GM23338 (cell line): ENCODE results near the gene PARD6B. TPM values are rescaled to one million over a fixed set of nuclear protein-coding genes. Genes with fewer than 3 reads are reported as not detected.

Experiments
- ATAC-seq: fragments of 200-7000 bp; cut with Tn5 transposase; 3 replicates; pipeline ENCODE4 v1.9.1; 2020
- DNase-seq: peaks from one replicate; pipeline ENCODE4 v3.0.0-alpha.2; 2015; ENCODE audit warnings: low spot score
- H2AFZ ChIP-seq: fragments of 200-600 bp; sonication (generic); 2 replicates; pipeline ENCODE4 v1.8.0; 2016; ENCODE audit warnings: antibody characterized with exemption, mild to moderate bottlenecking, moderate library complexity
- H3F3A ChIP-seq: fragments of 200-600 bp; sonication (generic); replicated peaks from 2 replicates; pipeline ENCODE4 v1.8.0; 2017; ENCODE audit warnings: antibody characterized with exemption, mixed run types, low read depth
- H3K27ac ChIP-seq: fragments of 200-600 bp; sonication (generic); 2 replicates; pipeline ENCODE4 v1.6.1; 2016; ENCODE audit warnings: low read depth
- H3K27me3 ChIP-seq: fragments of 200-600 bp; sonication (generic); 2 replicates; pipeline ENCODE4 v1.8.0; 2016; ENCODE audit warnings: mild to moderate bottlenecking, mixed run types, moderate library complexity; ENCODE audit not compliant: insufficient read depth
- H3K36me3 ChIP-seq: fragments of 200-600 bp; sonication (generic); 2 replicates; pipeline ENCODE4 v1.8.0; 2016; ENCODE audit warnings: mild to moderate bottlenecking; ENCODE audit not compliant: insufficient read depth
- H3K4me1 ChIP-seq: fragments of 200-600 bp; sonication (generic); 2 replicates; pipeline ENCODE4 v1.8.0; 2016; ENCODE audit warnings: mild to moderate bottlenecking, moderate library complexity; ENCODE audit not compliant: insufficient read depth
- H3K4me2 ChIP-seq: fragments of 200-600 bp; sonication (generic); 2 replicates; pipeline ENCODE4 v1.7.1; 2017; ENCODE audit warnings: mixed run types
- H3K4me3 ChIP-seq: fragments of 200-600 bp; sonication (generic); 2 replicates; pipeline ENCODE4 v1.6.1; 2016; ENCODE audit warnings: mixed run types
- H3K79me2 ChIP-seq: fragments of 200-600 bp; sonication (generic); replicated peaks from 2 replicates; pipeline ENCODE4 v1.8.0; 2017; ENCODE audit warnings: mild to moderate bottlenecking; ENCODE audit not compliant: insufficient read depth
- H3K9me2 ChIP-seq: fragments of 200-600 bp; sonication (generic); 2 replicates; pipeline ENCODE4 v1.8.0; 2017; ENCODE audit not compliant: insufficient read depth
- H4K20me1 ChIP-seq: fragments of 200-600 bp; sonication (generic); replicated peaks from 2 replicates; pipeline ENCODE4 v1.8.0; 2017; ENCODE audit warnings: mild to moderate bottlenecking; ENCODE audit not compliant: insufficient read depth
- H3K27ac Mint-ChIP-seq: 2 replicates; pipeline ENCODE4 v1.8.0; 2020; ENCODE audit warnings: inconsistent platforms, mild to moderate bottlenecking, moderate library complexity, mixed read lengths
- H3K27me3 Mint-ChIP-seq: 3 replicates; pipeline ENCODE4 v1.8.0; 2022; ENCODE audit warnings: low read depth, mild to moderate bottlenecking, moderate library complexity, mixed read lengths, inconsistent platforms; ENCODE audit not compliant: insufficient read depth, poor library complexity
- H3K36me3 Mint-ChIP-seq: 3 replicates; pipeline ENCODE4 v1.8.0; 2021; ENCODE audit warnings: low read depth, mild to moderate bottlenecking, inconsistent platforms, moderate library complexity, mixed read lengths
- H3K4me1 Mint-ChIP-seq: 3 replicates; pipeline ENCODE4 v1.8.0; 2020; ENCODE audit warnings: mild to moderate bottlenecking, inconsistent platforms, mixed read lengths
- H3K4me3 Mint-ChIP-seq: 3 replicates; pipeline ENCODE4 v1.8.0; 2021; ENCODE audit warnings: moderate library complexity, mild to moderate bottlenecking, inconsistent platforms, mixed read lengths
- H3K9me3 Mint-ChIP-seq: 3 replicates; pipeline ENCODE4 v1.8.0; 2020; ENCODE audit warnings: moderate library complexity, mild to moderate bottlenecking, inconsistent platforms, mixed read lengths
- CREB1 ChIP-seq: fragments of 250-450 bp; sonication (Bioruptor Pico); IDR thresholded peaks from 2 replicates; pipeline ENCODE4 v1.5.0; 2020; ENCODE audit warnings: low read depth, mild to moderate bottlenecking, moderate library complexity
- EZH2 ChIP-seq: fragments of 200-600 bp; sonication (generic); IDR thresholded peaks from one replicate; pipeline ENCODE4 v1.8.0; 2017; ENCODE audit warnings: antibody characterized with exemption, mild to moderate bottlenecking, low read depth; ENCODE audit not compliant: unreplicated experiment
- EZH2phosphoT487 ChIP-seq: fragments of 200-600 bp; sonication (generic); IDR thresholded peaks from one replicate; pipeline ENCODE4 v1.8.1; 2018; ENCODE audit warnings: antibody characterized with exemption; ENCODE audit not compliant: unreplicated experiment
- JUNB ChIP-seq: IDR thresholded peaks from one replicate; pipeline ENCODE4 v1.6.1; 2016; ENCODE audit warnings: antibody characterized with exemption; ENCODE audit not compliant: unreplicated experiment
- NANOG ChIP-seq: IDR thresholded peaks from 2 replicates; pipeline ENCODE4 v1.6.1; 2016; ENCODE audit warnings: antibody characterized with exemption, borderline replicate concordance
- POLR2AphosphoS5 ChIP-seq: IDR thresholded peaks from 2 replicates; pipeline ENCODE4 v1.6.1; 2016; ENCODE audit warnings: antibody characterized with exemption, low read depth
- REST ChIP-seq: IDR thresholded peaks from one replicate; pipeline ENCODE4 v1.6.1; 2018; ENCODE audit warnings: antibody characterized with exemption; ENCODE audit not compliant: unreplicated experiment
- STAT1 ChIP-seq: IDR thresholded peaks from one replicate; pipeline ENCODE4 v1.6.1; 2016; ENCODE audit warnings: antibody characterized with exemption; ENCODE audit not compliant: unreplicated experiment
- ZNF114 ChIP-seq: fragments of 250-450 bp; sonication (Bioruptor Pico); IDR thresholded peaks from 2 replicates; pipeline ENCODE4 v1.5.0; 2020; ENCODE audit warnings: mild to moderate bottlenecking, moderate library complexity
- ZNF331 ChIP-seq: fragments of 250-450 bp; sonication (Bioruptor Pico); IDR thresholded peaks from 2 replicates; pipeline ENCODE4 v1.5.0; 2020; ENCODE audit warnings: low read depth, mild to moderate bottlenecking, moderate library complexity
- polyA plus RNA-seq: library from polyadenylated mRNA; unstranded; fragments of >200 nt; fragmentation: Nextera tagmentation; extraction: Ambion mirVana; gene quantifications from 2 replicates; pipeline ENCODE4 v1.2.1, GENCODE V29; 2016
- total RNA-seq: library from RNA; depleted of rRNA; stranded (reverse); fragments of >200 nt; shearing (Covaris generic); gene quantifications from 2 replicates; pipeline ENCODE4 v1.2.3, GENCODE V29; 2014
- TF ChIP-seq, protein P1 (sequence below): IDR thresholded peaks from 2 replicates; pipeline ENCODE4 v1.6.1; 2016; ENCODE audit warnings: antibody characterized with exemption
- TF ChIP-seq, protein P2 (sequence below): fragments of 250-450 bp; sonication (Bioruptor Pico); IDR thresholded peaks from 2 replicates; pipeline ENCODE4 v1.5.0; 2020; ENCODE audit warnings: mild to moderate bottlenecking, moderate library complexity
- TF ChIP-seq, protein P3 (sequence below), 2 experiments: fragments of 200-600 bp in 1 of 2; sonication (generic) in 1 of 2; conservative IDR thresholded peaks; 2 replicates each; pipeline versions ENCODE4 v1.5.1 to v1.6.1; 2016 to 2017; ENCODE audit warnings: antibody characterized with exemption in 2 of 2, low read depth in 2 of 2, mild to moderate bottlenecking in 2 of 2, moderate library complexity in 1 of 2

Gene PARD6B
- total and polyA plus RNA-seq, 2 experiments from 2014 or later = 23.5 to 29.2 TPM

- Mint-ChIP-seq H3K9me3 (no peaks in the 10 kb centered on the region; the same call in 2 of the 3 replicates), H3K36me3 (no peaks in the 10 kb centered on the region), H3K4me3 (no peak overlapping the region), H3K4me1 (peaks cover 18% of the 10 kb centered on the region), H3K27me3 (peaks cover 20% of the 10 kb centered on the region), H3K27ac (no peak overlapping the region)
- H3K79me2 ChIP-seq = no peaks in the 10 kb centered on the region
- H4K20me1 ChIP-seq = no peaks in the 10 kb centered on the region
- H3K4me2 ChIP-seq = no peak overlapping the region
- H3K4me1 ChIP-seq = peaks cover 5% of the 10 kb centered on the region; the same call in 1 of the 2 replicates
- no peak overlapping the region for H3K4me3 ChIP-seq
- TF ChIP-seq NANOG (no peak), REST (no peak), EZH2 (no peak), ZNF331 (CRISPR knock-in tag) (no peak), EZH2phosphoT487 (no peak), JUNB (no peak), STAT1 (no peak), CREB1 (CRISPR knock-in tag) (no peak), ZNF114 (CRISPR knock-in tag) (no peak), POLR2AphosphoS5 (no peak)
- TF ChIP-seq, protein P1, sequence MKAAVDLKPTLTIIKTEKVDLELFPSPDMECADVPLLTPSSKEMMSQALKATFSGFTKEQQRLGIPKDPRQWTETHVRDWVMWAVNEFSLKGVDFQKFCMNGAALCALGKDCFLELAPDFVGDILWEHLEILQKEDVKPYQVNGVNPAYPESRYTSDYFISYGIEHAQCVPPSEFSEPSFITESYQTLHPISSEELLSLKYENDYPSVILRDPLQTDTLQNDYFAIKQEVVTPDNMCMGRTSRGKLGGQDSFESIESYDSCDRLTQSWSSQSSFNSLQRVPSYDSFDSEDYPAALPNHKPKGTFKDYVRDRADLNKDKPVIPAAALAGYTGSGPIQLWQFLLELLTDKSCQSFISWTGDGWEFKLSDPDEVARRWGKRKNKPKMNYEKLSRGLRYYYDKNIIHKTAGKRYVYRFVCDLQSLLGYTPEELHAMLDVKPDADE = no peak
- TF ChIP-seq, protein P2, sequence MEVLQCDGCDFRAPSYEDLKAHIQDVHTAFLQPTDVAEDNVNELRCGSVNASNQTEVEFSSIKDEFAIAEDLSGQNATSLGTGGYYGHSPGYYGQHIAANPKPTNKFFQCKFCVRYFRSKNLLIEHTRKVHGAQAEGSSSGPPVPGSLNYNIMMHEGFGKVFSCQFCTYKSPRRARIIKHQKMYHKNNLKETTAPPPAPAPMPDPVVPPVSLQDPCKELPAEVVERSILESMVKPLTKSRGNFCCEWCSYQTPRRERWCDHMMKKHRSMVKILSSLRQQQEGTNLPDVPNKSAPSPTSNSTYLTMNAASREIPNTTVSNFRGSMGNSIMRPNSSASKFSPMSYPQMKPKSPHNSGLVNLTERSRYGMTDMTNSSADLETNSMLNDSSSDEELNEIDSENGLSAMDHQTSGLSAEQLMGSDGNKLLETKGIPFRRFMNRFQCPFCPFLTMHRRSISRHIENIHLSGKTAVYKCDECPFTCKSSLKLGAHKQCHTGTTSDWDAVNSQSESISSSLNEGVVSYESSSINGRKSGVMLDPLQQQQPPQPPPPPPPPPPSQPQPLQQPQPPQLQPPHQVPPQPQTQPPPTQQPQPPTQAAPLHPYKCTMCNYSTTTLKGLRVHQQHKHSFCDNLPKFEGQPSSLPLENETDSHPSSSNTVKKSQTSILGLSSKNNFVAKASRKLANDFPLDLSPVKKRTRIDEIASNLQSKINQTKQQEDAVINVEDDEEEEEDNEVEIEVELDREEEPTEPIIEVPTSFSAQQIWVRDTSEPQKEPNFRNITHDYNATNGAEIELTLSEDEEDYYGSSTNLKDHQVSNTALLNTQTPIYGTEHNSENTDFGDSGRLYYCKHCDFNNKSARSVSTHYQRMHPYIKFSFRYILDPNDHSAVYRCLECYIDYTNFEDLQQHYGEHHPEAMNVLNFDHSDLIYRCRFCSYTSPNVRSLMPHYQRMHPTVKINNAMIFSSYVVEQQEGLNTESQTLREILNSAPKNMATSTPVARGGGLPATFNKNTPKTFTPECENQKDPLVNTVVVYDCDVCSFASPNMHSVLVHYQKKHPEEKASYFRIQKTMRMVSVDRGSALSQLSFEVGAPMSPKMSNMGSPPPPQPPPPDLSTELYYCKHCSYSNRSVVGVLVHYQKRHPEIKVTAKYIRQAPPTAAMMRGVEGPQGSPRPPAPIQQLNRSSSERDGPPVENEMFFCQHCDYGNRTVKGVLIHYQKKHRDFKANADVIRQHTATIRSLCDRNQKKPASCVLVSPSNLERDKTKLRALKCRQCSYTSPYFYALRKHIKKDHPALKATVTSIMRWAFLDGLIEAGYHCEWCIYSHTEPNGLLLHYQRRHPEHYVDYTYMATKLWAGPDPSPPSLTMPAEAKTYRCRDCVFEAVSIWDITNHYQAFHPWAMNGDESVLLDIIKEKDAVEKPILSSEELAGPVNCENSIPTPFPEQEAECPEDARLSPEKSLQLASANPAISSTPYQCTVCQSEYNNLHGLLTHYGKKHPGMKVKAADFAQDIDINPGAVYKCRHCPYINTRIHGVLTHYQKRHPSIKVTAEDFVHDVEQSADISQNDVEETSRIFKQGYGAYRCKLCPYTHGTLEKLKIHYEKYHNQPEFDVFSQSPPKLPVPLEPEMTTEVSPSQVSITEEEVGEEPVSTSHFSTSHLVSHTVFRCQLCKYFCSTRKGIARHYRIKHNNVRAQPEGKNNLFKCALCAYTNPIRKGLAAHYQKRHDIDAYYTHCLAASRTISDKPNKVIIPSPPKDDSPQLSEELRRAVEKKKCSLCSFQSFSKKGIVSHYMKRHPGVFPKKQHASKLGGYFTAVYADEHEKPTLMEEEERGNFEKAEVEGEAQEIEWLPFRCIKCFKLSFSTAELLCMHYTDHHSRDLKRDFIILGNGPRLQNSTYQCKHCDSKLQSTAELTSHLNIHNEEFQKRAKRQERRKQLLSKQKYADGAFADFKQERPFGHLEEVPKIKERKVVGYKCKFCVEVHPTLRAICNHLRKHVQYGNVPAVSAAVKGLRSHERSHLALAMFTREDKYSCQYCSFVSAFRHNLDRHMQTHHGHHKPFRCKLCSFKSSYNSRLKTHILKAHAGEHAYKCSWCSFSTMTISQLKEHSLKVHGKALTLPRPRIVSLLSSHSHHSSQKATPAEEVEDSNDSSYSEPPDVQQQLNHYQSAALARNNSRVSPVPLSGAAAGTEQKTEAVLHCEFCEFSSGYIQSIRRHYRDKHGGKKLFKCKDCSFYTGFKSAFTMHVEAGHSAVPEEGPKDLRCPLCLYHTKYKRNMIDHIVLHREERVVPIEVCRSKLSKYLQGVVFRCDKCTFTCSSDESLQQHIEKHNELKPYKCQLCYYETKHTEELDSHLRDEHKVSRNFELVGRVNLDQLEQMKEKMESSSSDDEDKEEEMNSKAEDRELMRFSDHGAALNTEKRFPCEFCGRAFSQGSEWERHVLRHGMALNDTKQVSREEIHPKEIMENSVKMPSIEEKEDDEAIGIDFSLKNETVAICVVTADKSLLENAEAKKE (CRISPR knock-in tag) = no peak
- TF ChIP-seq, protein P3, sequence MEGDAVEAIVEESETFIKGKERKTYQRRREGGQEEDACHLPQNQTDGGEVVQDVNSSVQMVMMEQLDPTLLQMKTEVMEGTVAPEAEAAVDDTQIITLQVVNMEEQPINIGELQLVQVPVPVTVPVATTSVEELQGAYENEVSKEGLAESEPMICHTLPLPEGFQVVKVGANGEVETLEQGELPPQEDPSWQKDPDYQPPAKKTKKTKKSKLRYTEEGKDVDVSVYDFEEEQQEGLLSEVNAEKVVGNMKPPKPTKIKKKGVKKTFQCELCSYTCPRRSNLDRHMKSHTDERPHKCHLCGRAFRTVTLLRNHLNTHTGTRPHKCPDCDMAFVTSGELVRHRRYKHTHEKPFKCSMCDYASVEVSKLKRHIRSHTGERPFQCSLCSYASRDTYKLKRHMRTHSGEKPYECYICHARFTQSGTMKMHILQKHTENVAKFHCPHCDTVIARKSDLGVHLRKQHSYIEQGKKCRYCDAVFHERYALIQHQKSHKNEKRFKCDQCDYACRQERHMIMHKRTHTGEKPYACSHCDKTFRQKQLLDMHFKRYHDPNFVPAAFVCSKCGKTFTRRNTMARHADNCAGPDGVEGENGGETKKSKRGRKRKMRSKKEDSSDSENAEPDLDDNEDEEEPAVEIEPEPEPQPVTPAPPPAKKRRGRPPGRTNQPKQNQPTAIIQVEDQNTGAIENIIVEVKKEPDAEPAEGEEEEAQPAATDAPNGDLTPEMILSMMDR (conservative IDR thresholded peaks at IDR 0.05; ENCODE audit: low read depth in 2 of 2) = no peak
- no peak for DNase-seq
- H2AFZ ChIP-seq = peak overlapping the region; percentile 84; the same call in 1 of the 2 replicates
- H3K36me3 ChIP-seq = no peaks in the 10 kb centered on the region
- H3F3A ChIP-seq = no peaks in the 10 kb centered on the region
- no peak for ATAC-seq
- H3K27me3 ChIP-seq = no peaks in the 10 kb centered on the region
- no peak overlapping the region for H3K27ac ChIP-seq
- H3K9me2 ChIP-seq = no peaks in the 10 kb centered on the region
These were observed 30.1 kb upstream of the PARD6B start for GRCh38 chr20:50701041-50701963.
